ENCODE results near the gene PTPN7. TPM values are rescaled to one million over a fixed set of nuclear protein-coding genes. Genes with fewer than 3 reads are reported as not detected.

PTPN7 gene
- total RNA-seq, 1 donor from 2014 or later: not detected

- Histone ChIP-seq H3K4me3 (no peak overlapping the region), H3K9ac (no peak overlapping the region), H3K36me3 (no peaks in the 10 kb centered on the region), H3K27ac (no peak overlapping the region), H3K4me1 (peaks cover 12% of the 10 kb centered on the region), H3F3A (ENCODE audit: low read depth) (peaks cover 2% of the 10 kb centered on the region), H3K27me3 (peaks cover 35% of the 10 kb centered on the region), H3K9me3 (ENCODE audit: low read depth) (no peaks in the 10 kb centered on the region), H3K79me2 (ENCODE audit: low read depth) (no peaks in the 10 kb centered on the region), H4K20me1 (ENCODE audit: low read depth) (no peaks in the 10 kb centered on the region), H3K4me2 (no peak overlapping the region), H2AFZ (replicated peaks) (no peak overlapping the region)
- H3K27ac Mint-ChIP-seq: peak overlapping the region; percentile 20
- peaks cover 26% of the 10 kb centered on the region for H3K27me3 Mint-ChIP-seq (ENCODE audit: insufficient read depth, low read depth)
- H3K4me3 Mint-ChIP-seq: no peak overlapping the region
- H3K36me3 Mint-ChIP-seq: no peaks in the 10 kb centered on the region
- H3K4me1 Mint-ChIP-seq: peaks cover 2% of the 10 kb centered on the region
- no peaks in the 10 kb centered on the region for H3K9me3 Mint-ChIP-seq
- DNase-seq (ENCODE audit: low spot score): no peak
- no peak for TF ChIP-seq EZH2 (IDR thresholded peaks at IDR 0.05)
- no peak for TF ChIP-seq EZH2phosphoT487 (IDR thresholded peaks at IDR 0.05)
- no peak for TF ChIP-seq CTCF (IDR thresholded peaks at IDR 0.05)
Measured at GRCh38 chr1:202198366-202198724, 37.9 kb upstream of the PTPN7 start.

DNA sequence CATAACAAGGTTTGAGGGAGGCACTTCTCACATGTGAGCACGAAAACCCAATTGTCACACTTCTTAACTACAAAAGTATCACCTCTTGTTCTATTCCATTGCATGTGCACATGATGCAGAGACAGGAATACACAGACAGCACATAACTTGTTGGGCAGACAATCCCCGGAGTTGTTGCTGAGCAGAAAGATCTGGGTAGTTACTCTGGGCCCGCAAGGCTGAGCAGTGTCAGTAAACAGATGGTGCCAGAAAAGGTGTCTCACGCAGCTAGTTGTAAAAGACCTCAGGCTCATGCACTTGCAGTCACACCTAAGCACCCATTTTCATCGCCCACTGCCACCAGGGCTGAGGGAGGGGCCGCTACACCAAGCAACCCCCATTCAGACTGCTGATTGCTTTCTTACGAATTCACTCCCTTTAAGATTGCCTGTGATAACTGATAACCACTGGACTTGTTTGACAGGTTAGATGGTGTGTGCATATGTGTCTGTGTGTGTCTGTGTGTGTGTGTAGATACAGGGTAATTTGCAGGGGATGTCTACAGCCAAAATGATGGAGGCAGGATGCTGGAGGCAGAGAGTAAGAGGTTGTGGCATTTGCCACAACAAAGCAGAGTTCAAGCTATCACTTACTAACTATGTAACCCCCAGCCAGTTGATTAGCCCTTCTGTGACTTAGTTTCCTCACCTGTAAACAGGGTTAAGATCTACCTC, 37.4 kb upstream of the PTPN7 start:
- Mint-ChIP-seq H3K27me3 (ENCODE audit: insufficient read depth, low read depth) (peaks cover 28% of the 10 kb centered on the region), H3K4me3 (no peak overlapping the region), H3K9me3 (no peaks in the 10 kb centered on the region), H3K4me1 (peaks cover 2% of the 10 kb centered on the region), H3K36me3 (no peaks in the 10 kb centered on the region), H3K27ac (no peak overlapping the region)
- Histone ChIP-seq H3K4me3 (no peak overlapping the region), H3K27me3 (peaks cover 40% of the 10 kb centered on the region), H2AFZ (replicated peaks) (no peak overlapping the region), H3K9me3 (ENCODE audit: low read depth) (no peaks in the 10 kb centered on the region), H3K9ac (no peak overlapping the region), H3F3A (ENCODE audit: low read depth) (peaks cover 6% of the 10 kb centered on the region), H4K20me1 (ENCODE audit: low read depth) (no peaks in the 10 kb centered on the region), H3K27ac (no peak overlapping the region), H3K4me2 (no peak overlapping the region), H3K4me1 (peaks cover 12% of the 10 kb centered on the region), H3K79me2 (ENCODE audit: low read depth) (no peaks in the 10 kb centered on the region), H3K36me3 (no peaks in the 10 kb centered on the region)
- no peak for DNase-seq (ENCODE audit: low spot score)
- TF ChIP-seq EZH2phosphoT487 (IDR thresholded peaks at IDR 0.05): no peak
- TF ChIP-seq CTCF (IDR thresholded peaks at IDR 0.05): no peak
- no peak for TF ChIP-seq EZH2 (IDR thresholded peaks at IDR 0.05)

GRCh38 chr1:202194328-202194648, 33.9 kb upstream of the PTPN7 start:
- Histone ChIP-seq H3F3A (ENCODE audit: low read depth) (peaks cover 7% of the 10 kb centered on the region), H3K9me3 (ENCODE audit: low read depth) (no peaks in the 10 kb centered on the region), H3K4me3 (peak overlapping the region; percentile 54), H3K9ac (no peak overlapping the region), H2AFZ (replicated peaks) (peak overlapping the region; percentile 76), H3K27ac (no peak overlapping the region), H3K36me3 (no peaks in the 10 kb centered on the region), H4K20me1 (ENCODE audit: low read depth) (no peaks in the 10 kb centered on the region), H3K4me1 (peaks cover 1% of the 10 kb centered on the region), H3K27me3 (peaks cover 45% of the 10 kb centered on the region), H3K79me2 (ENCODE audit: low read depth) (no peaks in the 10 kb centered on the region), H3K4me2 (peak overlapping the region; percentile 82)
- Mint-ChIP-seq H3K9me3 (no peaks in the 10 kb centered on the region), H3K27ac (no peak overlapping the region), H3K4me1 (peaks cover 6% of the 10 kb centered on the region), H3K4me3 (no peak overlapping the region), H3K36me3 (no peaks in the 10 kb centered on the region), H3K27me3 (ENCODE audit: insufficient read depth, low read depth) (peaks cover 33% of the 10 kb centered on the region)
- TF ChIP-seq CTCF (IDR thresholded peaks at IDR 0.05) (no peak), EZH2 (IDR thresholded peaks at IDR 0.05) (no peak), EZH2phosphoT487 (IDR thresholded peaks at IDR 0.05) (no peak)
- DNase-seq (ENCODE audit: low spot score): no peak

Data from neural progenitor cell (in vitro differentiated cells).